HepG2 (cell line): ENCODE results near the gene ERP27. TPM values are rescaled to one million over a fixed set of nuclear protein-coding genes. Genes with fewer than 3 reads are reported as not detected.

Source experiments
- ATAC-seq: fragments of 200-7000 bp; cut with Tn5 transposase; 3 replicates; pipeline ENCODE4 v1.9.1; 2020; ENCODE audit warnings: mild to moderate bottlenecking, moderate library complexity
- BruUV-seq: library from RNA; stranded (reverse); fragments of 400-500 nt; replicated peaks from 2 replicates; lab custom pipeline; 2021; lab: Mats Ljungman, UMichigan
- CTCF ChIA-PET: fragments of 300-600 bp; formaldehyde crosslinking; extraction: SDS; loops from one replicate; lab custom pipeline; 2021; ENCODE audit warnings: low total read pairs, inconsistent platforms, low intra/inter-chr PET ratio; lab: Yijun Ruan, JAX
- POLR2A ChIA-PET: fragments of 350-600 bp; sonication (Branson Sonifier 250); formaldehyde crosslinking; loops from one replicate; lab custom pipeline; 2020; ENCODE audit warnings: antibody characterized with exemption, inconsistent platforms; lab: Yijun Ruan, JAX
- DNase-seq: peaks from one replicate; pipeline ENCODE4 v3.0.0-alpha.2; 2015; ENCODE audit warnings: low spot score
- FAIRE-seq: peaks from 3 replicates; lab custom pipeline; 2011; peaks lifted over from hg19 to GRCh38; lab: Jason Lieb, UNC
- H2AFZ ChIP-seq: one replicate; pipeline ENCODE4 v1.6.1; 2011; ENCODE audit warnings: low read length, inconsistent platforms
- H3K27ac ChIP-seq: fragments of 300-600 bp; 3 replicates; pipeline ENCODE4 v1.8.0; 2011; ENCODE audit warnings: mixed run types, mild to moderate bottlenecking, mixed read lengths, low read length, inconsistent platforms; ENCODE audit not compliant: insufficient read depth; ENCODE audit errors: extremely low read length
- H3K27me3 ChIP-seq, 2 experiments: fragments of 200-600 bp in 1 of 2; 2 replicates in 1 of 2; 3 replicates in 1 of 2; pipeline versions ENCODE4 v1.6.0 to v1.8.0; 2011; ENCODE audit warnings: low read length in 2 of 2, mild to moderate bottlenecking in 2 of 2, moderate library complexity in 2 of 2, inconsistent platforms in 1 of 2; ENCODE audit not compliant: insufficient read depth in 2 of 2, control insufficient read depth in 1 of 2
- H3K36me3 ChIP-seq, 2 experiments: fragments of 200-600 bp in 1 of 2; replicated peaks in 1 of 2; 2 replicates in 1 of 2; 3 replicates in 1 of 2; pipeline versions ENCODE4 v1.5.1 to v1.8.0; 2011; ENCODE audit warnings: low read length in 2 of 2, inconsistent platforms in 1 of 2; ENCODE audit not compliant: insufficient read depth in 2 of 2, control insufficient read depth in 1 of 2
- H3K4me1 ChIP-seq: 2 replicates; pipeline ENCODE4 v1.5.1; 2012; ENCODE audit warnings: low read length, inconsistent platforms; ENCODE audit not compliant: insufficient read depth
- H3K4me2 ChIP-seq: 2 replicates; pipeline ENCODE4 v1.6.0; 2011; ENCODE audit warnings: low read depth, low read length, inconsistent platforms
- H3K4me3 ChIP-seq, 3 experiments: fragments of 200-600 bp in 1 of 3; sonication (generic), shearing (Covaris generic) in 1 of 3; replicated peaks in 1 of 3; 2 replicates each; pipeline ENCODE4 v1.5.1; 2011 to 2016; ENCODE audit warnings: low read length in 3 of 3, inconsistent platforms in 2 of 3, low read depth in 2 of 3, mild to moderate bottlenecking in 2 of 3, control low read depth in 1 of 3, mixed read lengths in 1 of 3; ENCODE audit not compliant: insufficient read depth in 1 of 3
- H3K79me2 ChIP-seq: one replicate; pipeline ENCODE4 v1.6.1; 2011; ENCODE audit warnings: low read length, inconsistent platforms; ENCODE audit not compliant: insufficient read depth
- H3K9ac ChIP-seq: 2 replicates; pipeline ENCODE4 v1.6.0; 2011; ENCODE audit warnings: mild to moderate bottlenecking, low read depth, low read length, inconsistent platforms; ENCODE audit not compliant: insufficient read depth
- H3K9me3 ChIP-seq: 2 replicates; pipeline ENCODE4 v1.5.1; 2012; ENCODE audit warnings: mild to moderate bottlenecking, low read length
- H4K20me1 ChIP-seq: 2 replicates; pipeline ENCODE4 v1.6.0; 2011; ENCODE audit warnings: inconsistent platforms, mild to moderate bottlenecking, low read length, moderate library complexity; ENCODE audit not compliant: insufficient read depth
- AHR ChIP-seq: IDR thresholded peaks from 2 replicates; pipeline ENCODE4 v1.6.1; 2018; ENCODE audit warnings: missing genetic modification reagents, missing compliant biosample characterization
- DPF2 ChIP-seq: sonication (generic); formaldehyde crosslinking; IDR thresholded peaks from 2 replicates; pipeline ENCODE4 v1.4.0; 2020; ENCODE audit warnings: mild to moderate bottlenecking, low read depth, missing genetic modification reagents, borderline replicate concordance
- MBD4 ChIP-seq: IDR thresholded peaks from 2 replicates; pipeline ENCODE4 v1.6.1; 2012; ENCODE audit warnings: low read length, inconsistent platforms, borderline replicate concordance
- NONO ChIP-seq, 2 experiments: fragments of 450-650 bp in 1 of 2; sonication (generic) in 1 of 2; formaldehyde crosslinking in 1 of 2; IDR thresholded peaks in 1 of 2; conservative IDR thresholded peaks in 1 of 2; 2 replicates each; pipeline versions ENCODE4 v1.6.1 to v1.8.0; 2017 to 2022; ENCODE audit warnings: mild to moderate bottlenecking in 1 of 2, missing genetic modification reagents in 1 of 2, moderate library complexity in 1 of 2
- SUZ12 ChIP-seq: fragments of 150-350 bp; IDR thresholded peaks from 2 replicates; pipeline ENCODE4 v1.6.1; 2014; ENCODE audit warnings: low read depth, low read length
- TCF12 ChIP-seq, 2 experiments: fragments of 450-650 bp in 1 of 2; sonication (generic) in 1 of 2; formaldehyde crosslinking in 1 of 2; IDR thresholded peaks; 2 replicates each; pipeline versions ENCODE4 v1.6.1 to v1.8.0; 2017 to 2022; ENCODE audit warnings: antibody characterized with exemption in 1 of 2, mild to moderate bottlenecking in 1 of 2, missing genetic modification reagents in 1 of 2, moderate library complexity in 1 of 2
- THAP7 ChIP-seq: sonication (generic); formaldehyde crosslinking; IDR thresholded peaks from 2 replicates; pipeline ENCODE4 v1.8.1; 2023; ENCODE audit warnings: mild to moderate bottlenecking, missing genetic modification reagents
- ZKSCAN5 ChIP-seq: sonication (generic); formaldehyde crosslinking; IDR thresholded peaks from 2 replicates; pipeline ENCODE4 v1.5.1; 2020; ENCODE audit warnings: mild to moderate bottlenecking, missing genetic modification reagents
- ZNF143 ChIP-seq: sonication (generic); formaldehyde crosslinking; IDR thresholded peaks from 2 replicates; pipeline ENCODE4 v1.4.0; 2020; ENCODE audit warnings: missing genetic modification reagents
- ZNF160 ChIP-seq: sonication (generic); formaldehyde crosslinking; IDR thresholded peaks from 2 replicates; pipeline ENCODE4 v1.8.0; 2022; ENCODE audit warnings: mild to moderate bottlenecking, inconsistent platforms, missing genetic modification reagents
- ZNF234 ChIP-seq: sonication (generic); formaldehyde crosslinking; conservative IDR thresholded peaks from 2 replicates; pipeline ENCODE4 v1.5.1; 2020; ENCODE audit warnings: mild to moderate bottlenecking, missing genetic modification reagents
- ZNF557 ChIP-seq: sonication (generic); formaldehyde crosslinking; IDR thresholded peaks from 2 replicates; pipeline ENCODE4 v1.4.0; 2020; ENCODE audit warnings: missing genetic modification reagents
- WGBS: methylation state at CpG from one replicate; pipeline ENCODE4 v1.1.6; 2017; ENCODE audit warnings: low lambda C conversion rate; 5-methylcytosine and 5-hydroxymethylcytosine counted together
- in situ Hi-C: cut with HindIII; loops from 2 replicates; pipeline ENCODE4 v1.10.0; 2017; ENCODE audit warnings: low pct_unique_long_range_greater_than_20kb; ENCODE audit not compliant: extremely low pct_ligation_motif_present
- intact Hi-C: fragments of 100-400 bp; cut with micrococcal nuclease; formaldehyde crosslinking; loops from one replicate; pipeline ENCODE4 v1.10.0; 2022; ENCODE audit not compliant: unreplicated experiment
- polyA plus RNA-seq, 8 experiments: library from polyadenylated mRNA; depleted of rRNA in 3 of 8; stranded (reverse) in 7 of 8; unstranded in 1 of 8; fragments of >200 nt; fragmentation: Illumina TruSeq in 4 of 8; extraction: Trizol in 4 of 8; gene quantifications; 2 replicates each; pipeline versions ENCODE4 v1.2.1 to v1.2.3, GENCODE V29; 2011 to 2016; ENCODE audit warnings: low read depth in 4 of 8, missing spikeins in 1 of 8, mixed read lengths in 1 of 8; ENCODE audit not compliant: insufficient read depth in 1 of 8
- total RNA-seq, 5 experiments: library from RNA; depleted of rRNA; stranded (reverse); fragments of >200 nt; fragmentation: Illumina TruSeq; extraction: Trizol; gene quantifications; 2 replicates each; pipeline ENCODE4 v1.2.3, GENCODE V29; 2016; ENCODE audit warnings: low read depth in 1 of 5
- TF ChIP-seq, protein P1 (sequence below): sonication (generic); formaldehyde crosslinking; IDR thresholded peaks from 2 replicates; pipeline ENCODE4 v1.9.0; 2022; ENCODE audit warnings: low read depth, missing genetic modification reagents

Gene ERP27
- total and polyA plus RNA-seq, 2 of the 13 experiments (the other 11 are each of a cell fraction or from before 2014, with no cell fraction given) = 1.8 to 6.6 TPM

- no peak for FAIRE-seq
- Histone ChIP-seq H3K79me2 (no peaks in the 10 kb centered on the region), H3K36me3 (no peaks in the 10 kb centered on the region), H3K27ac (no peak overlapping the region), H3K9me3 (no peaks in the 10 kb centered on the region), H3K27me3 (no peaks in the 10 kb centered on the region), H4K20me1 (no peaks in the 10 kb centered on the region)
- CTCF ChIA-PET = no interaction called here
- TF ChIP-seq SUZ12 (no peak), ZNF234 (CRISPR knock-in tag) (no peak), TCF12 (IDR thresholded peaks at IDR 0.05) (no peak), TCF12 (CRISPR knock-in tag; IDR thresholded peaks at IDR 0.05) (no peak), ZNF160 (CRISPR knock-in tag) (no peak), MBD4 (no peak), THAP7 (CRISPR knock-in tag) (no peak), DPF2 (CRISPR knock-in tag) (no peak), ZKSCAN5 (no peak), ZNF143 (CRISPR knock-in tag) (no peak), ZNF557 (no peak), AHR (CRISPR knock-in tag) (no peak), NONO (IDR thresholded peaks at IDR 0.05) (no peak), NONO (CRISPR knock-in tag; conservative IDR thresholded peaks at IDR 0.05) (no peak)
- TF ChIP-seq, protein P1, sequence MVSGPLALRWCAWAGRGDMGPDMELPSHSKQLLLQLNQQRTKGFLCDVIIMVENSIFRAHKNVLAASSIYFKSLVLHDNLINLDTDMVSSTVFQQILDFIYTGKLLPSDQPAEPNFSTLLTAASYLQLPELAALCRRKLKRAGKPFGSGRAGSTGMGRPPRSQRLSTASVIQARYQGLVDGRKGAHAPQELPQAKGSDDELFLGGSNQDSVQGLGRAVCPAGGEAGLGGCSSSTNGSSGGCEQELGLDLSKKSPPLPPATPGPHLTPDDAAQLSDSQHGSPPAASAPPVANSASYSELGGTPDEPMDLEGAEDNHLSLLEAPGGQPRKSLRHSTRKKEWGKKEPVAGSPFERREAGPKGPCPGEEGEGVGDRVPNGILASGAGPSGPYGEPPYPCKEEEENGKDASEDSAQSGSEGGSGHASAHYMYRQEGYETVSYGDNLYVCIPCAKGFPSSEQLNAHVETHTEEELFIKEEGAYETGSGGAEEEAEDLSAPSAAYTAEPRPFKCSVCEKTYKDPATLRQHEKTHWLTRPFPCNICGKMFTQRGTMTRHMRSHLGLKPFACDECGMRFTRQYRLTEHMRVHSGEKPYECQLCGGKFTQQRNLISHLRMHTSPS (CRISPR knock-in tag) = no peak
- TF ChIP-seq, all 625 proteins: peak for 0
- Histone ChIP-seq H3K4me1 (no peaks in the 10 kb centered on the region), H2AFZ (no peak overlapping the region), H3K9ac (no peak overlapping the region), H3K4me3 (no peak overlapping the region), H3K4me2 (no peak overlapping the region)
- POLR2A ChIA-PET = no interaction called here
- no TSS peak for BruUV-seq
- DNase-seq (no peak), ATAC-seq (no peak)
- 16% methylated on average over 2 of the region's 2 CpGs for WGBS
- in situ Hi-C loops (no loop called here), intact Hi-C loops (no loop called here)
These were observed 26.1 kb upstream of the ERP27 start for GRCh38 chr12:14964406-14964805.
